NOMO-1 treated with DMSO at 0.1 percent for 48 hours (cell line): ENCODE measurements around the gene LIMS3.
"Not testable (repeated sequence)": the region's sequence is repeated elsewhere in the genome, so short reads cannot be mapped to it uniquely, and the experiment has no call there.

Experiments
- DNase-seq: peaks from one replicate; lab custom pipeline; 2025; ENCODE audit not compliant: unreplicated experiment; lab: John Stamatoyannopoulos, UW

Gene LIMS3

GRCh38 chr2:109921543-109922384, 23.3 kb downstream of the LIMS3 start:
- DNase-seq, result not testable (repeated sequence)

- DNase-seq, result not testable (repeated sequence)
Observed at GRCh38 chr2:109924481-109924880, 26.0 kb downstream of the LIMS3 start.

GRCh38 chr2:109927803-109928202, 29.3 kb downstream of the LIMS3 start:
- DNase-seq, result not testable (repeated sequence)

DNA sequence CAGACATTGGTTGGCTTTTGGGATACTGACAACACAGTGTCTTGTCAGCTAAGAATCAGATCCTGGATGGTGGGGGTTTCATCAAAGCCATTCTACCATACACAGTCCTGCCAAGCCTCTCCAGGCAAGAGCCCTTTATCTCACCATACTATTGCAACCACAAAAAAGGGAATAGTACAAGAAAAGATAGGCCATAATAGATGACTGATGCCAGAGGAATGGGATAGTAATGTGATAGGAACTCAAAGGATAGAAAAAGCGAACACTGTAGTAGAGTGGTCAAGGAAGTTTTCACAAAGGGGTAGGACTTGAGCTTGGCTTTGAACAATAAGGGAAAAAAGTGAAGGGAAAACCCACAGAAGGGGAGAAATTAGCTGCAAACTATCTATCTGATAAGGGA, 30.7 kb downstream of the LIMS3 start:
- not testable (repeated sequence) for DNase-seq

DNA sequence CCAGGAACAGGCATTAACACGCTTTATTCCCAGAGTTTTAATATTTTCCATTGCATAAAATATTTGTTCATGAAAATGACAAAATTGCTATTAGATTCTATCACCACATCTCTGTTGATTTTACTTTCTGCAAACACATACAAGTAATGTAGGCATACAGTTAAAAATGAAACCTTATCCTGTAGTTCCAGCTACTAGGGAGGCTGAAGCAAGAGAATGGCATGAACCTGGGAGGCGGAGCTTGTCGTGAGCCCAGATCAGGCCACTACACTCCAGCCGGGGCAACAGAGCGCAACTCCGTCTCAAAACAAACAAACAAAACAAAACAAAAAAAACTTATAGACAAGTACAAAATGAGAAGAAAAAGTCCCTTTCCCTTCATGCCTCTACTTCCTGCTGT, 38.0 kb downstream of the LIMS3 start:
- not testable (repeated sequence) for DNase-seq

- DNase-seq, result not testable (repeated sequence)
Observed at GRCh38 chr2:109945362-109945761, 46.9 kb downstream of the LIMS3 start.

DNA sequence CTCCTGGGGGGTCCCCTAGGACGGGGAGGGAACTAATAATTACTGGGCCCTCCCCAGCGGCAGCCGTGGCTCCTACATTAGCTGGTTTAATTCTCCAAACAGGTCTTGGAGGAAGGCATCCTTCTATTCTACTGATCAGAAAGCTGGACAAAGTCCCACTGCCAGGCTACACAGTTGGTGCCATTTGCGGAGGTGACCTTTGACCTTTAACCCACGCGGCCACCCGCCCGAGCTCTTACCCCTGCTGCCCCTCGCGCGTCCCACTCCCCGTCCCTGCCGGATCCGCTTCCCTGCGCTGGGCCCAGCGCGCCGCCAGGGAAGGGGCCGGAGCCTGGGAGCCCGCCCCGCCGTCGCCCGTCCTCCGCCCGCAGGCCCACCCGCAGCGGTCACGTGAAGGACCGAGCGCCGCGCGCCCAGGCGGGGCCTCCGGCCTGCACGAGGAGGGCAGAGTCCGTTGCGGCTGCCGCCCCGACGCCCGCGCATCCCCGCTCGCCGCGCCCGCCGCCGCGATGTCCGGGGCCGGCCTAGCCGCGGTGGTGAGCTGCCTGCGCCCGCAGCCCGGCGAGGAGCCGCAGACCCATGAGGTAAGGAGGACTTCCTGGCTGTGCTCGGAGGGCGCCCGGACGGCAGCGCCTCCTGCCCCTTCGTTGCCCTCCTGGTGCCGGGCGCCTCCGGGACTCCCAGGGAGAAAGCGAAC, 48.9 kb downstream of the LIMS3 start:
- not testable (repeated sequence) for DNase-seq

- DNase-seq, result not testable (repeated sequence)
Observed at GRCh38 chr2:109947959-109948520, 49.6 kb downstream of the LIMS3 start.

DNA sequence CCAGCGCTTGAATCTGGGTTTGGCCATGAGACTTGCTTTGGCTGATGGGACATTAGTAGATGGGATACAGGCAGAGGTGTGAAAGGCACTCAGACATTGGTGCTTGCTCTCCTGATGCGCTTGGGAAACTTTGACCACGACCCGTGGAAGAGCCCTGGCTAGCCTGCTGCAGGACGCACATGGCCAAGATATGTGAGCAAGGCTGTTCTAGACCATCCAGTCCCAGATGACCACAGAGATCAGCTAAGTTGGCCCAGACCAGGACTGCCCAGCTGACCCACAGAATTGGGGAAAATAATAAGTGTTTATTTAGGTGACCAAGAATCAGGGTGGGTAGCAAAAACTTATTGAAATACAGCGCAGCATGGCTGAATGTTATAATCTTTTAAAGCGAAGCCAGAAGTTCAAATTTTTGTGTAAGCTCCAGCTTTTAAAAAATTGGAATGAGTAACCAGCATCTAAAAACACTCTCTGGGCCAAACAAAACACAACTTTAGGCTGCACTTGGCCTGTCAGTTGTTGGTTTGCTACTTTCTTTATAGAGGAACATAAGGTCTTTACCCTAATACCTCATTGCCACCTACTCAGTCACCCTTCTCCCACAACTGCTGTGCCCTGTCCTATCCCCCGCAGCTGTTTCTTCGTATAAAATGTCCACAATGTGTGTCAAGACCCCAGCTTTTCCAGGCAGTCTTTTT, 51.8 kb downstream of the LIMS3 start:
- DNase-seq, result not testable (repeated sequence)

- not testable (repeated sequence) for DNase-seq
Observed at GRCh38 chr2:109963942-109964341, 65.5 kb downstream of the LIMS3 start.

DNA sequence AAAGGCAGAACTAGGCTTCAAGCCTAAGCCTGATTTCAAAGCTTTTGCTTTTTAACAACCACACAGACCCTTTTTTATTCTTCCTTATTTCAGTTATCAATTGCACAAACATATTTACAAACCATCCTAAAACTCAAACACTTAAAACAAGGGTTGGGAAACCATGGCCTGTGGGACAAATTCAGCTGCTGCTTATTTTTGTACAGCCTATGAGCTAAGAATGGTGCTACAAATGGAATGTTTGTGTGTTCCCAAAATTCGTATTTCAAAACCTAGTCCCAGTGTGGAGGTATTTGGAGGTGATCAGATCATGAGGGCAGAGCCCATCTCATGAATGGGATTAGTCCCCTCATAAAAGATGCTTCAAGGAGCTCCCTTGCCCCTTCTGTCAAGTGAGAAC, 67.0 kb downstream of the LIMS3 start:
- not testable (repeated sequence) for DNase-seq

DNA sequence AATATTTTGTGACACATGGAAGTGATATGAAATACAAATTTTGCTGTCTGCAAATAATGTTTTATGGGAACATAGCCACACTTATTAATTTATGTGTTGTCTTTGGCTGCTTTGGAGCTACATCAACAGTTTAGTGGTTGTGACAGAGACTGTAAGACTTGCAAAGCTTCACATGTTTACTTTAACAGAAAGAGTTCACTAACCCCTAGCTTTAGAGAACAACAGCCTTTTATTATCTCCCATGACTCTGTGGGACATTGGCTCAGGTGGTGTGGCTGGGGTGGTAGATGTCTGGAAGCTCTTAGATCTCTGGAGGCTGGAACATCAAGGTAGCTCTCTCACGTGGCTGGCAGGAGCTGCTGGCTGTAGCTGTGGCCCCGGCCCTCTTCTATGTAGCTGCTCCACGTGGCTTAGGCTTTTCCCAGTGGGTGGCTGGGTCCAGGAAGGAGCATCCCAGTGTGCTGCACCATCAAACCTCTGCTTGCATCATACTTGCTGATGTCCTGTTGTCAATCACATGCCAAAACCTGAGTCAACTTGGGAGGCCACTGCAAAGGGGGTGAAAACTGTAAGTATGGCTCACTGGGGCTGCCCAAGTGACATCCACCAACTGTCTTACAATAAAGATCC, 67.7 kb downstream of the LIMS3 start:
- not testable (repeated sequence) for DNase-seq

DNA sequence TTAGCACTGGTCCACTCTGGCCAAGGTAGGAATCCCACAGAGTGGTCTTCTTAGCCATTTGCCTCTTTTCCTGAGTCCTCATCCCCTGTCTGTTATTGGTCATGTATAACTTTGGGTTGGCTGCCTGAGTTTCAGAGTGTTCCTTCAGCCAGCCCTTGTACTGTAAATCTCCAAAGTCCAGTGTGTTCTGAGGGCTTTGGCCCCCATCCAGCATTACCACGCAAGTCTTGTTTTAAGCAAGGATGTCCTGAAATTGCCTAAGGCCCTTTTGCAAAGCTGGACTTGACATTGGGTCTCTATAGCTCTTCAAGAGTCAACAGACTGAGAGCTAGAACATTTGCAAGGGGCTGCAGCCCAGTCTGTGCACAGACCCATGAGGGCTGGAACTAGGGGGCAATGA, 68.4 kb downstream of the LIMS3 start:
- DNase-seq, result not testable (repeated sequence)

- DNase-seq, result not testable (repeated sequence)
Observed at GRCh38 chr2:109969864-109970263, 71.4 kb downstream of the LIMS3 start.

DNA sequence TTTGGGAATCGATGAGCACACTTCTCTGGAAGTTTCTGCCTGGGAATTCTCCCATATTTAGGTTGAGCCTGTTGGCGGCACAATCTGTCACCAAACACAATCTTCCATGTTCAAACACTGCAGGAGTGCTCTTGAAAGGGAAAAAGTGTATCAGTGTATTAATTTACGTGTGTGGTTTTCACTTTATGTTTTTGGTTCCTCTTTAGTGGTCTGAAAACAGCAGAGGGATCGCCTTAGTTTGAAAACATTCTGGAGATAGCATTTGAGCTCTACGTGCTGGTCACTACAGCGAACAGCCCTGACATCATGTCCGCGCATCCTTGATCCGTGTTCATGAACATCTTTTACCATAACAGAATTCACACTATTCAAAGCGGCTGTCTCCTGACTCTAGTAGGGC, 73.2 kb downstream of the LIMS3 start:
- not testable (repeated sequence) for DNase-seq
